OCI-LY3 (cell line): ENCODE results near the gene RAB11FIP2.

ENCODE experiments used
- EZH2phosphoT487 ChIP-seq: fragments of 200-600 bp; shearing (Covaris generic); IDR thresholded peaks from 2 replicates; pipeline ENCODE4 v1.6.1; 2018; ENCODE audit warnings: antibody characterized with exemption, mixed run types, low read depth
- TF ChIP-seq, protein P1 (sequence below): fragments of 200-600, 300-600 bp; sonication (generic); IDR thresholded peaks from 2 replicates; pipeline ENCODE4 v1.5.1; 2014; ENCODE audit warnings: antibody characterized with exemption, low read length, low read depth

DNA sequence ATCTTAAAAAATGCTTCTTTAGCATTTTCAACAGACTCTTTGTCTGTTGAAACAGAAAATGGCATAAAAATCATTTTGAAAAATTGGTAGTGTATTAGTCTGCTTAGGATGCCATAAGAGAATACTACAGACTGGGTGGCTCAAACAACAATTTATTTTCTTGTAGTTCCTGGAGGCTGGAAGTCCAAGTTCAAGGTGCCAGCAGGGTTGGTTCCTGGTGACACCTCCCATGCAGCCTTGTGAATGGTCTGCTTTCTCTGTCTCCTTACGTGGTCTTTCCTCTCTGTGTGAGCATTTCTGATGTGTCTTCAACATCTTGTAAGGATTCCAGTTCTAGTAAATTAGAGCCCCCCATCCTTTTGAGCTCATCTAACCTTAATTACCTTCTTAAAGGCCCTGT, 26.1 kb upstream of the RAB11FIP2 start:
- TF ChIP-seq EZH2phosphoT487: no peak
- TF ChIP-seq, protein P1, sequence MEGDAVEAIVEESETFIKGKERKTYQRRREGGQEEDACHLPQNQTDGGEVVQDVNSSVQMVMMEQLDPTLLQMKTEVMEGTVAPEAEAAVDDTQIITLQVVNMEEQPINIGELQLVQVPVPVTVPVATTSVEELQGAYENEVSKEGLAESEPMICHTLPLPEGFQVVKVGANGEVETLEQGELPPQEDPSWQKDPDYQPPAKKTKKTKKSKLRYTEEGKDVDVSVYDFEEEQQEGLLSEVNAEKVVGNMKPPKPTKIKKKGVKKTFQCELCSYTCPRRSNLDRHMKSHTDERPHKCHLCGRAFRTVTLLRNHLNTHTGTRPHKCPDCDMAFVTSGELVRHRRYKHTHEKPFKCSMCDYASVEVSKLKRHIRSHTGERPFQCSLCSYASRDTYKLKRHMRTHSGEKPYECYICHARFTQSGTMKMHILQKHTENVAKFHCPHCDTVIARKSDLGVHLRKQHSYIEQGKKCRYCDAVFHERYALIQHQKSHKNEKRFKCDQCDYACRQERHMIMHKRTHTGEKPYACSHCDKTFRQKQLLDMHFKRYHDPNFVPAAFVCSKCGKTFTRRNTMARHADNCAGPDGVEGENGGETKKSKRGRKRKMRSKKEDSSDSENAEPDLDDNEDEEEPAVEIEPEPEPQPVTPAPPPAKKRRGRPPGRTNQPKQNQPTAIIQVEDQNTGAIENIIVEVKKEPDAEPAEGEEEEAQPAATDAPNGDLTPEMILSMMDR: no peak
